C4-2B (cell line): Measurements from ENCODE around the gene CHRDL1.

Experiments used
- H3K27ac ChIP-seq: fragments of 450-650 bp; 2 replicates; pipeline ENCODE4 v1.5.1; 2017
- CTCF ChIP-seq: fragments of 450-650 bp; conservative IDR thresholded peaks from 2 replicates; pipeline ENCODE4 v1.5.1; 2017; ENCODE audit warnings: mild to moderate bottlenecking
- ZFX ChIP-seq: fragments of 450-650 bp; IDR thresholded peaks from 2 replicates; pipeline ENCODE4 v1.6.1; 2017

The CHRDL1 gene

GRCh38 chrX:110758781-110759422, 36.7 kb downstream of the CHRDL1 start:
- TF ChIP-seq CTCF: no peak
- no peak for TF ChIP-seq ZFX
- no peak overlapping the region for H3K27ac ChIP-seq

- TF ChIP-seq CTCF: no peak
- TF ChIP-seq ZFX: no peak
- no peak overlapping the region for H3K27ac ChIP-seq
These were observed 40.0 kb downstream of the CHRDL1 start for GRCh38 chrX:110755611-110756010.

GRCh38 chrX:110755061-110755460, 40.6 kb downstream of the CHRDL1 start:
- H3K27ac ChIP-seq: no peak overlapping the region
- no peak for TF ChIP-seq CTCF
- TF ChIP-seq ZFX: no peak

- TF ChIP-seq CTCF: no peak
- no peak for TF ChIP-seq ZFX
- no peak overlapping the region for H3K27ac ChIP-seq
These were observed 45.0 kb downstream of the CHRDL1 start for GRCh38 chrX:110750526-110751189.

GRCh38 chrX:110748256-110748806, 47.3 kb downstream of the CHRDL1 start:
- TF ChIP-seq ZFX (no peak), CTCF (no peak)
- H3K27ac ChIP-seq: no peak overlapping the region

GRCh38 chrX:110746014-110746413, 49.6 kb downstream of the CHRDL1 start:
- no peak overlapping the region for H3K27ac ChIP-seq
- TF ChIP-seq CTCF: no peak
- no peak for TF ChIP-seq ZFX

GRCh38 chrX:110745288-110745687, 50.3 kb downstream of the CHRDL1 start:
- no peak for TF ChIP-seq ZFX
- no peak for TF ChIP-seq CTCF
- no peak overlapping the region for H3K27ac ChIP-seq
